HG02571 (cell line): Measurements from ENCODE around the gene ABCA1.
"Not testable (repeated sequence)": the region's sequence is repeated elsewhere in the genome, so short reads cannot be mapped to it uniquely, and the experiment has no call there.

Experiments
- ATAC-seq: cut with Tn5 transposase; IDR thresholded peaks from one replicate; pipeline ENCODE4 v1.9.1; 2021; ENCODE audit warnings: mild to moderate bottlenecking, moderate library complexity; ENCODE audit not compliant: unreplicated experiment

The ABCA1 gene

DNA sequence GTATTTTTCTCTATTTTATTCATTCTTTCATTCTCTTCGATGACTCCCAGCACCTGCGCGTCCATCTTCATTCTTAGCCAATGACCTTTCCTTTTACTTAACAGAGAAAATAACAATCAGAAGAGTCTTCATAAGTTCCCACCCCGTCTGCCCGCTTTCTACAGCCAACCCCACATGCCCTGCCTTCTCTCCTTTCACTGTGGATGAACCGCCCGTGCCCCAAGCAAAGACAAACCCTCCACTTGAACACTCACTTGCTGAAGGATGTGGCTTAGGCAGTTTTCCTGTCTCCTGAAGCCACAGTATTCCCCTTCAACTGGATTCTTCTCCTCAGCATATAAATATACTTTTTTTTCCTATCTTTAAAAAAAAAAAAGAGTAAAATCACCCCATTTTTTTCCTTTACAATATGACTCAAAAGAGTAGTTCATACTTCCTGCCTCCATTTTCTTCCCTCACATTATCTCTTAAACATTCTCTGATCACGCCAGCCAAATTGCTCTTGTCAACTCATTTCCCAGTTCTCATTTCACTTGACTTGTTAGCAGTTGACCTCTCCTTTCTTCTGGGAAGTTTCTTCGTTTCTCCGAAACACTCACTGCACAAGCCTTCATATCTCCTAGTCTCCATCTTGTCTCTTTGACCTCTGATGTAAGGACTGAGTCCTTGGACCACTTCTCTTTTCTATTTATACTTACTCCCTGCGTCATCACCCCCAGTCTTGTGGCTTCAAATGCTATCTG lies 153.0 kb downstream of the ABCA1 start:
- ATAC-seq = peak; percentile 94

DNA sequence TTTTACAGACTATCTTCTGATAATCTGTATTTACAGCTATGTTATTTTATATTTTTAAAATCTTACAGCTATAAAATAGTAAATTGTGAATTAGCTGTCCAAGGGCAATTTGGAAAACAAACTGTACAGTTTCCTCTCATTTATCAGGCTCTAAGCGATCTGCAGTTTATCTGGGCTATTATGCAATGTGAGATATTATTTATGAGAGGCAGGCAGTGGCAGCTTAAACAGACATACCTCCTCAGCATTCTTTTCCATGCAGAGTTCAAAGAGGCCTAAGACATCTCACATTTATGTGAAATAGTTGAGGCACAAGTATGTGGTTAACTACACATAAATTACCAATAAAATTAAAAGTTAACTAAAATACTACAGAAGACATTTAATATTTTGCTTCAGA lies 153.8 kb downstream of the ABCA1 start:
- ATAC-seq = no peak

DNA sequence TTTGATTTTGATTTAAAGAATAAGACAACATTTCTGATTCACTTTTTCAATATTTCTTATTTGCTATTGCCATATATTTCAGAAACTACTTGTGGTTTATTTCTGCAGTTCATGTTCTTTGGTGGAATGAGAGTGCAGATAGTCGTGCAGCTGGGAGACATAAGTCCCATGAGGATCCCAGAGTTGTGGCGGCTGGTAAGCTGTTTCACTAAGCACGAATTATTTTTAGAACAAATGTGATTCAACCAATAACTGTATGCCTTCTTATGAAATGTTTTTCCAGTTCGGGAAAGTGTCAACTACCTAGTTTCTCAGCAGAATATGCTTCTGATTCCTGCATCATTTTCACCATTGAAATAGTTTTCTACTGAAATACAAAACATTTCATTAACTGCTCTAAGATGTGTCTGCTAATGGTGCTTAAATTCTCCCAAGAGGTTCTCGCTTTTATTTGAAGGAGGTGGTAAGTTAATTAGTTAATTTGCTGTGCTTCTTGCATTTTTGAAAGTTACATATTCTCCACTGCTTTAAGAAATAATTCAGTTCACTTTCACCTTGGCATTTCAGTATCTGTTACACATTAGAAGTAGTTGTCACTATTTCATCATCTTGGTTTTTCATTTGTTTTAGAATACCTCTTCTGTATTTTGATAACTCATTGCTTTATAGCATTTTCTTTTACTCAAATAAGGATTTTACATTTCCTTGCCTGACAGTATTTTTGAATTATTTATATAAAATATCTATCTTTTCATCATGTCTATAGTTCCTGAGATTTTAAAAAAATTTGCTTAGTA lies 155.0 kb downstream of the ABCA1 start:
- no peak for ATAC-seq

DNA sequence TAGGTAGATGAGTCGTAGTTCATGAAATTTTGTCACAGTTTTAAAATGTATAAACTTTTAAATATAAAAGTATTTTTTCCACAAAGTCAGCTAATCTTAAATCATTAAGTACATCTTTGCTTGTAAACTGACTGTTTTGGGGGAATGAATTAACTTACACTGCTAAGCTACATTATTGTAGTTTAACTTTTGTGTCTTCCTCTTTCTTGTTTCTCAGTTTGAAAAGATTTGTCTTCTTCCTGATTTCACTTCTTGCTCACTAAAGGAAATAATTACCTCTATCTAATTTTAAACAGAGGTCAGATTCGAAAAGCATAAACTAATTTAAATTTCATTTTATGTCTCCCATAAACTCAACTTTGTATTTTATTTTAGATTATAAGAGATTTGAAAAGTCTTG lies 158.3 kb downstream of the ABCA1 start:
- ATAC-seq = no peak

DNA sequence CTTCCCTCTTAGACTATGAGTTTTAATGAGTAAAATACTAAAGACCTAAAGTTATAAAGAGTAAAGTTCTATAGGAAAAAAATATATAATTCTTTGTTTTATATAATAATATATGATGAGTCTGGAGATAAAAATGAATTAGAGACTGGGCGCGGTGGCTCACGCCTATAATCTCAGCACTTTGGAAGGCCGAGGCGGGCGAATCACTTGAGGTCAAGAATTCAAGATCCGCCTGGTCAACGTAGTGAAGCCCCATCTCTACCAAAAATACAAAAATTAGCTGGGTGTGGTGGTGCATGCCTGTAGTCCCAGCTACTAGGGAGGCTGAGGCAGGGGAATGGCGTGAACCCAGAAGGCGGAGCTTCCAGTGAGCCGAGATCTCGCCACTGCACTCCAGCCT lies 158.9 kb downstream of the ABCA1 start:
- ATAC-seq = not testable (repeated sequence)

DNA sequence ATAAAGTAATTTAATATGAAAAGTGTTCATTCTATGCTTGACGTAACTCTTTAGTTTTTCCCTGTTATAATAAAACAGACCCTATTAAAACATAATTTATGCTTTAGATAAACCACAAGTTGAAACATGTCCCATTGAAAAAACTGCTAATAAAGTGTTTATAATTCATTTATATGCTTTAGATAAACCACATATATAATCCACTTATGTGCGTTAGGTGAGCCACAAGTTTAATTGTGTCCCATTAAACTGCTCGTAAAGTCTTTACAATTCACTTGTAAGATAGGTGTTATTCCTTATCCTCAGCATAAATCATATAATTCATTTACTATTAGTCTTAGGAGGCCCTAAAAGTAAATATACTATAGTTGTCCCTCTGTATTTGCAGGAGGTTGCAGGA lies 160.4 kb downstream of the ABCA1 start:
- no peak for ATAC-seq

DNA sequence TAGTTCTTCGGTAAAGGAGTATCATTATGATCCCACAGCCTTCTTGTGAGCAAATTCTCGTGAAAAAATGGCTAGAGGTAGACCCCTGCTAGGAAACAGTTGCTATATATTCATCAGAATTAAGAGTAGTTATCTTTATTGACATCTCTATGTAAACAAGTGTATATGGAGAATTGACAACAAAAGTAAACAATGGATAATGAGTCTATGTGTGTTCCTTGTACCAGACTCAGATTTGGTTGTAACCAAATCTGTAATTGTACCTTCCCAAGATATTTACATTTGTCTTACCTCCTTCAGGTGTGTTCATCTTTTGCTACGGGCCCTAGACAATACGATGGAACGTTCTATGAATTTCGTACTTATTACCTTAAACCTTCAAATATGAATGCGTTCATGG lies 161.9 kb downstream of the ABCA1 start:
- ATAC-seq = no peak

DNA sequence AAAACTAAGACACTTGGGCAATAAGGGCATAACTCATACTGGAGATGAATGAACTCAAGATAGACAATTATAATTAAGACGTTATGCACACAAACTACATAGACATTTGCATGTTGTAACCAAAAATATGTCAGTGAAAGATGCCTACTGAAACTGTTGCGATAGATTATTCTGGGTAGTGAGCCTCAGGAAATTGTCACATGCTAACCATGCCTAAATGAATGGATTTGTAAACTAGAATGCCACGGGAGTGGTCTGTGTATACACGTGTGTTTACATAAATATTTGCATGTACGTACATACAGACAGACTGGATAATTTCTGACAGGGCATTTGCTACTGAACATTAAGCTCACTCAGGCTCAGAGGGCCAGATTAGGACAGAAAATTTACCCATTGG lies 162.8 kb downstream of the ABCA1 start:
- ATAC-seq = peak; percentile 33

DNA sequence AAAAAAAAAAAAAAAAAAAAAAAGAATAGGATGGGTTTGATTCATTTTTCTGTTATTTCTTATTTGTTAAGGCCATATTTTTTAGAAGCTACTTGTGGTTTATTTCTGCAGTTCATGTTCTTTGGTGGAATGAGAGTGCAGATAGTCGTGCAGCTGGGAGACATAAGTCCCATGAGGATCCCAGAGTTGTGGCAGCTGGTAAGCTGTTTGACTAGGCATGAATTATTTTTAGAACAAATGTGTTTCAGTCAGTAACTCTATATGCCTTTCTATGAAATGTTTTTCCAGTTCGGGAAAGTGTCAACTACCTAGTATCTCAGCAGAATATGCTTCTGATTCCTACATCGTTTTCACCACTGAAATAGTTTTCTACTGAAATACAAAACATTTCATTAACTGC lies 169.0 kb downstream of the ABCA1 start:
- ATAC-seq = no peak

DNA sequence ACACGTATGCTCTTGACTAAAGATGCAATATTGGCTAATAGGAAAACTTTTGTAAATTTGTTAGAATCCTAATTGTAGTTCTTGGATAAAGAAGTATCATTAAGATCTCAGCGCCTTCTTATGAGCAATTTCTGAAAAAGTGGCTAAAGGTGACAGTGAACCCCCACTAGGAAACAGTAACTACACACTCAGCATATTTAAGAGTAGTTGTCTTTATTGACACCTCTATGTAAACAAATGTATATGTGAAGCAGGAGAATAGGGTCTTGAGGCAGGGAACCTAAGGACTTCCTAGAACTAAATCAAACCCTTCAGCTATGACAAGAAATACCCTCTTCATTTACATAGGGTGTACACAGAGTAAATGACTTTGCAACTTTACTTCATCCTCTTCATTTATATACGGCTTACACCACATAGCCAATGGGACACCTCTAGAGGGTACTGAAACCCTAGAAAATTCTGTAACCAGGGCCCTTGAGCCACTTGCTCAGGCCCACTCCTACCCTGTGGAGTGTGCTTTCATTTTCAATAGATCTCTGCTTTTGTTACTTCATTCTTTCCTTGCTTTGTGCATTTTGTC lies 177.7 kb downstream of the ABCA1 start:
- peak; percentile 32 for ATAC-seq

DNA sequence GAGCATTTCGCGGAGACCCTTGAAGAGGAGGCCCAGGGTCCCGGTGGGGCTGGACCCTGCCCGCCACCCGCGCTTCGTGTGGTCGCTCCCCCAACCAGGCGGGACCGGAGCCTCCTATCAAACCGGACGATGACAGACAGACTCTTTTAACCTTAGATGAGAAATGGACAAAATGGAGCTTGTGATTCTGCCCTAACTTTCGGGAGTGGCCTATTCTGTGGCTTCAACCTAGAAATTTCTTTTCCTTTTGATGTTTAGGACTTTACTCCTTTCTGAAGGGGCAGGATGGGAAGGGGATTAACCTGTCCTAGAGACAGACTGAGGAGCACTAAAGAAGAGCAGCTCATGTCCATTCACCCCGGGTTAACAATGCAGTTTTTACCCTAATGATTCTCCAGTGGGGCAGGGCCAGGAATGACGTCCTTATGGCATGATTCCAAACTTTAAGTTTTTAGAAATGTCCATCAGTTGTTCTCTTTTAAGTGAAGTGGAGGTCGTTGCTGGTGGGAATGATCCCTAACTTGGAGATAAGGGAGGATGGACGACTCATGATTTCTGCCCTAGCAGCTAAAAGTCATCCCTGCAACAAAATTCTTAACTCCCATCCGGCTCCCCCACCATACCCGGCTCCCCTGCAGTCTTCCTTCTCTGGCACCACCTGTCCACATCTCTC lies 179.5 kb downstream of the ABCA1 start:
- no peak for ATAC-seq

DNA sequence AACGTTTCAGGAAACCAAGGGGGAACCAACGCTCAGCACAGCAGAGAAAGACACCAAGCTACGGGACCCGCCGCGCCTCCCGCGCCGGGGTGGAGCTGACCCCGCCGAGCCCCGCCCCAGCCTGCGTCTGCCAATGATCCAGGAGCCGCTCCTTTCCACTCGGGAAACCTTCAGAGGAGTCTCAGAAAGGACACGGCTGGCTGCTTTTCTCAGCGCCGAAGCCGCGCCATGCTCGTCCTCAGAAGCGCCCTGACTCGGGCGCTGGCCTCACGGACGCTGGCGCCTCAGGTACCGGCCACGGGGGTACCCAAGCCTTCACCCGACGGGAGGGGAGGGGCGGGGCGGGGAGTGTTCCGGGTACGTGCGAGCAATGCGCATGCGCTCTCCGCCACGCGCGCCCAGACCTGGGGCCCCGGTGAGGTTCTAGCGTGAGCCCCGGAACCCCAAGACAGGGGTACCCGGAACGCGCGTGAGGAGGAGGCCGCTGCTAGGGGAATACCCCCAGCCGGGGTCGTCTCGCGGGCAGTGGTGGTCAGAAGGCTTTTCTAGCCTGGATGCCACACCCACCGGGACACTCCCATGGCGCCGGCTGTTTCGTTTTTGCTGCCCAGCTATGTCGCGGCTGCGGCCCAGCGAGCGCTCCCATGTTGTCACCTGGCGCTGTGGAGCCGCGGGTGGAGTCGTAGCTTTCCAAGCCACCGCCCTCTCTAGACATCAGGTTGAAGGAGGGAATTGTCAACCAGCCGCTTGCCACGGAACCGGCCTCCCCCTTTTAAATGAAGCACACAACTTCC lies 180.2 kb downstream of the ABCA1 start, which contains the start of gene NIPSNAP3A:
Gene NIPSNAP3A (plus strand): TSS at position 119 of the 794 bp plus-strand sequence. CDS start 110 bp downstream, at position 229.
- ATAC-seq = peak; percentile 87

DNA sequence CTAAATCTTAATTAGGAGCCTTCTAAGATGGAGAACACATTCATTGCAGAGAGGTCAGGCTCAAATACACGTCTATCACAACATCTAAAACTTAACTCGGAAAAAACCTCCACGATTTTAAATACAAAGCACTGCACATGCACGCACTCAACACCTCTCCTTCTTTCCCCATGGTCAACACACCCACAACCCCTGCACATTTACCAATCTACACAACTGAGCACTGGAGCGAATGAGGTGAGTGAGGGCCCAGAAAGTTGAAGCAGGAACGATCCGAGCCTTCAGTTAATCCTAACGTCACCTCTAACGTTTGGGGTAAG lies 180.8 kb downstream of the ABCA1 start:
- peak; percentile 11 for ATAC-seq

DNA sequence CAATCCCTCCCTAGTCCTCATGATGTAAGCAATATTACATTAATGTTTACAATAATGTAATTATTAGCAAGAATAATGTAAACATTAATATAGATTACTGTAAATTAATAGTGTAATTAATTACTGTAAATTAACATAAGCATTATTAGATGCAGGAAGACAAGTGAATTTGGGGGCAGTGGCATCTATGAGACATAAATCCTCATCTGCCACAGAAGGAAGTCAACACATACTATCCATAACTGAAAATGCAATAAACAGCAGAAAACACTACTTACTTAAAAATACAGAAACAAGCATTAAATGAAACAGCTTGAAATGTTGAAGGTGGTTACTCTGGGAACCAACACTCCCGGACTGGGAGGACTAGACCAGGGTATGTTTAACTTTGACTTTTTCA lies 181.2 kb downstream of the ABCA1 start:
- ATAC-seq = no peak

DNA sequence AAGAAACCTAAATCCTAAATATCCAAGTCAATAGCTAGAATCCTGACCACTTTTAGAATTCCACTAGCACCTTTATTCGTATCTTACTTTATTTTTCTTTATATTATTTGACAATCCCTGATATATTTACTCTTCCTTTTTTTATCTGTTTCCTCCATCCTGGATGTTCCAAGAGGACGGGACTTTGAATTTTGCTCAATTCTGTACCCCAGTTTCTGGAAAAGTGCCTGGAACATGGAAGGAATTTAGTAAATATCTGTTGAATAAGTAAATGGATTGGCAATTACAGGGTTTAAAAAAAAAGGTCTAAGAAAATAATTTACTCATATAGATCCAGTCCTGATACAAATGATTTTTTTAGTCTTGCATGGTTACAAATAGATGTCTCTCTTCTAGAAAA lies 181.7 kb downstream of the ABCA1 start:
- ATAC-seq = no peak

DNA sequence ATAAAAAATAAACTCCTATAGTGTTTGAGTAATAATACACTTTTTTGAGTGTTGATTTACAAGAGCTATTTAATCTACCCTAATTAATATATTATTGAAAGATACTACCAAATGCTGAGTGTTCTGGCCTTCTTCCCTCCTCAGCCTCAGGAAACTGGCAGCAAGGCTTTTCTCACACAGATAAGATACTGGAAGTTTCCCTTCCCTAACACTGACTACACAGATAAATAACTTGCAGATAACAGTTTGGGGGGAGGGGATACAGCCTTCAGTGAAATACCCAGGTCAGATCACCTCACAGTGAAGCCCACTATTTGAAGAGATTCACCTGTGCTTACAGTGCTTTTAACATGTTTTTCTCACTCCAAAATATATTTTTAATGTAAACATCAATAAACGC lies 182.1 kb downstream of the ABCA1 start:
- no peak for ATAC-seq

DNA sequence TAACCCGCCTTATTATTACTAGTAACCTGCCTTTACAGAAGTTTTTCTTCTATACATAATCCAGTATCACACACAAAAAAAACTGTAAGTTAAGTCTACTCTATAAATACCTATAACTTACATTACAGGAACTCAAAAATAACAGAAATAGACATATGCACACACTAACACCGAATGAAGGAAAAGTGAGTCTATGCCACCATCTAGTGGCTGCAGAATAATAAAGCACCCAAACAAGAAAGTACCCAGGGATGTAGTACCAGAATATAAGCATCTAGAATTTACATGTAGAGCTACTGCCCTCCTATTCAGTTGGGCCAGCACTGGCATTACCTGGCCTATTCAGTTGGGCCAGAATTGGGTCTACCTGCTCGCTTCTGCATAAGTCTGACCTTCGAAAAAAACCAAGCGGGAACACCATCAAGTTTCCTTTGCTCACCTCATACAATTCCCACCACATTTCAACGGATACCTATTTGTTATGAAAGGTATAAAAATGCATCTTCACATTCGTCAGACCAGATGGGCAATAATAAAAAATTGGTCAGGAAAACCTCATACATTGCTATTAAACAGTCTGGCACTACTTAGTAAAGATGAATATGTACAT lies 184.5 kb downstream of the ABCA1 start:
- peak; percentile 35 for ATAC-seq

DNA sequence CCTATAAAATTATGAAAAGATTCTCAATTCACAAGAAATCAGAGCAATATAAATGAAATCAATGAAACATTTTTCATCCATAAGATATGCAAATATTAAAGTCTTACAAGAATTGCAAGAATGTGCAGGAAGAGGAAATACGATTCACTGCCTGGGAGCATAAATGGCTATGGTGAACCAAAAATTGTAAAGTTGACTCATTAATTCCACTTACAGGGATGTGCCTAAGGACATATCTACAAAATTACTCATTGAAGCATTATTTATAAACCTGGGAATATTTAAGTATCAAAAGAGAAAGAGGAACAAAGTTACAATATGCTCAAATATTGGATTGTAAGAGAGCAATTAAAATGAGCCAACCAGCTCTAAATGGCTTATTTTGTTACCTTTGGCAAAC lies 187.3 kb downstream of the ABCA1 start:
- ATAC-seq = no peak

DNA sequence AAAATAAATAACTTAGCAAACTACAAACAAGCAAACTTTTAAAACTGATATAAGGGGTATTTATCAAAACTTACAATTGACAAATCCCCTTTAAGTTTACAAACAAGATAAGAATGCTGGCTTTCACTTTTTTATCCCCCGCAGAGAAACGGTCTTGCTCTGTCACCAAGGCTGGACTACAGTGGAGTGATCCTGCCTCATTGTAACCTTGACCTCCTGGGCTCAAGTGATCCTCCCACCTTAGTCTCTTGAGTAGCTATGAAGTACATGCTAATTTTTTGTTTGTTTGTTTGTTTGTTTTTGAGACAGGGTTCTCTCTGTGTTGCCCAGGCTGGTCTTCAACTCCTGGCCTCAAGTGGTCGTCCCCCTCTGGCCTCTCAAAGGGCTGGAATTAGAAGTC lies 189.5 kb downstream of the ABCA1 start:
- ATAC-seq = no peak
